IMR-90 (cell line): ENCODE results near the gene CXADR. TPM values are rescaled to one million over a fixed set of nuclear protein-coding genes. Genes with fewer than 3 reads are reported as not detected.

Experiments used
- ATAC-seq: fragments of 200-7000 bp; cut with Tn5 transposase; 2 replicates; pipeline ENCODE4 v1.9.1; 2020; ENCODE audit warnings: low read depth, mild to moderate bottlenecking, moderate library complexity
- BruUV-seq: library from RNA; stranded (reverse); fragments of 400-500 nt; replicated peaks from 2 replicates; lab custom pipeline; 2021; lab: Mats Ljungman, UMichigan
- CTCF ChIA-PET: fragments of 300-600 bp; formaldehyde crosslinking; extraction: SDS; loops from one replicate; lab custom pipeline; 2021; ENCODE audit warnings: antibody characterized with exemption; lab: Yijun Ruan, JAX
- POLR2A ChIA-PET: fragments of 300-600 bp; sonication (Branson Sonifier 250); formaldehyde crosslinking; loops from one replicate; lab custom pipeline; 2022; ENCODE audit warnings: antibody characterized with exemption; ENCODE audit not compliant: unreplicated experiment; lab: Charles Lee
- DNase-seq: peaks from one replicate; pipeline ENCODE4 v3.0.0; 2013
- H2AFZ ChIP-seq: replicated peaks from 2 replicates; pipeline ENCODE3; 2013; ENCODE audit warnings: low read length, mild to moderate bottlenecking; ENCODE audit not compliant: poor library complexity
- H2AK5ac ChIP-seq: 2 replicates; pipeline ENCODE4 v1.6.1; 2013; ENCODE audit warnings: low read depth, low read length, inconsistent platforms
- H2AK9ac ChIP-seq: replicated peaks from 2 replicates; pipeline ENCODE3; 2013; ENCODE audit warnings: mild to moderate bottlenecking, low read depth, low read length, moderate library complexity; ENCODE audit not compliant: poor library complexity
- H2BK120ac ChIP-seq: 2 replicates; pipeline ENCODE4 v1.6.1; 2013; ENCODE audit warnings: low read depth, low read length, inconsistent platforms
- H2BK15ac ChIP-seq: 3 replicates; pipeline ENCODE4 v1.6.1; 2013; ENCODE audit warnings: low read depth, low read length, inconsistent platforms
- H2BK20ac ChIP-seq: 2 replicates; pipeline ENCODE4 v1.6.1; 2013; ENCODE audit warnings: low read depth, mild to moderate bottlenecking, inconsistent platforms, low read length, moderate library complexity
- H2BK5ac ChIP-seq: 2 replicates; pipeline ENCODE4 v1.6.1; 2013; ENCODE audit warnings: mild to moderate bottlenecking, low read depth, low read length, inconsistent platforms; ENCODE audit not compliant: poor library complexity, severe bottlenecking
- H3K14ac ChIP-seq: replicated peaks from 2 replicates; pipeline ENCODE4 v1.6.1; 2013; ENCODE audit warnings: low read depth, low read length, inconsistent platforms
- H3K18ac ChIP-seq: 2 replicates; pipeline ENCODE4 v1.6.1; 2013; ENCODE audit warnings: low read depth, low read length, control low read depth
- H3K23ac ChIP-seq: 2 replicates; pipeline ENCODE4 v1.6.1; 2013; ENCODE audit warnings: low read depth, low read length, inconsistent platforms
- H3K27ac ChIP-seq: 2 replicates; pipeline ENCODE4 v1.5.1; 2013; ENCODE audit warnings: mild to moderate bottlenecking, control low read depth, low read length; ENCODE audit not compliant: insufficient read depth
- H3K27me3 ChIP-seq: 2 replicates; pipeline ENCODE4 v1.6.1; 2013; ENCODE audit warnings: low read length; ENCODE audit not compliant: control insufficient read depth, insufficient read depth
- H3K36me3 ChIP-seq: 2 replicates; pipeline ENCODE4 v1.6.1; 2013; ENCODE audit warnings: low read length, mixed read lengths; ENCODE audit not compliant: control insufficient read depth, insufficient read depth
- H3K4ac ChIP-seq: 2 replicates; pipeline ENCODE4 v1.6.1; 2013; ENCODE audit warnings: low read depth, low read length, inconsistent platforms
- H3K4me1 ChIP-seq: 2 replicates; pipeline ENCODE4 v1.6.1; 2013; ENCODE audit warnings: low read length, mixed read lengths; ENCODE audit not compliant: control insufficient read depth, insufficient read depth
- H3K4me2 ChIP-seq: 2 replicates; pipeline ENCODE4 v1.6.1; 2013; ENCODE audit warnings: low read depth, mild to moderate bottlenecking, control low read depth, low read length, moderate library complexity
- H3K4me3 ChIP-seq: 2 replicates; pipeline ENCODE4 v1.5.1; 2013; ENCODE audit warnings: low read depth, mild to moderate bottlenecking, control low read depth, low read length, moderate library complexity; ENCODE audit not compliant: insufficient read depth
- H3K56ac ChIP-seq: 2 replicates; pipeline ENCODE4 v1.6.1; 2013; ENCODE audit warnings: low read length, inconsistent platforms; ENCODE audit not compliant: insufficient read depth; ENCODE audit errors: extremely low read depth
- H3K79me1 ChIP-seq, 2 experiments: 2 replicates each; pipeline ENCODE4 v1.6.1; 2013; ENCODE audit warnings: low read length in 2 of 2, inconsistent platforms in 1 of 2, low read depth in 1 of 2
- H3K9ac ChIP-seq: 2 replicates; pipeline ENCODE4 v1.6.1; 2013; ENCODE audit warnings: low read depth, low read length, control low read depth
- H3K9me1 ChIP-seq: 2 replicates; pipeline ENCODE4 v1.6.1; 2013; ENCODE audit warnings: low read length, inconsistent platforms; ENCODE audit not compliant: insufficient read depth
- H3K9me3 ChIP-seq: 2 replicates; pipeline ENCODE4 v1.6.1; 2013; ENCODE audit warnings: low read length; ENCODE audit not compliant: control insufficient read depth, insufficient read depth
- H4K20me1 ChIP-seq: 2 replicates; pipeline ENCODE4 v1.6.1; 2013; ENCODE audit warnings: low read length, inconsistent platforms; ENCODE audit not compliant: insufficient read depth
- H4K5ac ChIP-seq: 2 replicates; pipeline ENCODE4 v1.6.1; 2013; ENCODE audit warnings: mild to moderate bottlenecking, low read depth, low read length, control low read depth
- H4K8ac ChIP-seq, 2 experiments: 2 replicates each; pipeline ENCODE4 v1.6.1; 2013; ENCODE audit warnings: low read depth in 2 of 2, low read length in 2 of 2, control low read depth in 1 of 2, inconsistent platforms in 1 of 2
- H4K91ac ChIP-seq: 2 replicates; pipeline ENCODE4 v1.6.1; 2013; ENCODE audit warnings: low read depth, low read length, inconsistent platforms; ENCODE audit not compliant: insufficient read depth
- BHLHE40 ChIP-seq: fragments of 150-350 bp; IDR thresholded peaks from 2 replicates; pipeline ENCODE4 v1.6.1; 2016; ENCODE audit warnings: mild to moderate bottlenecking, low read depth, low read length
- CEBPB ChIP-seq: IDR thresholded peaks from 2 replicates; pipeline ENCODE4 v1.6.1; 2012; ENCODE audit warnings: low read depth, low read length, improper control_type of control experiment
- CHD1 ChIP-seq: IDR thresholded peaks from 2 replicates; pipeline ENCODE4 v1.6.1; 2012; ENCODE audit warnings: low read depth, low read length, improper control_type of control experiment
- FOS ChIP-seq: fragments of 150-350 bp; IDR thresholded peaks from 2 replicates; pipeline ENCODE4 v1.6.1; 2016; ENCODE audit warnings: low read depth, low read length
- MAFK ChIP-seq: IDR thresholded peaks from 2 replicates; pipeline ENCODE4 v1.6.1; 2012; ENCODE audit warnings: low read depth, low read length, improper control_type of control experiment
- MAZ ChIP-seq: IDR thresholded peaks from 2 replicates; pipeline ENCODE4 v1.6.1; 2012; ENCODE audit warnings: low read depth, mild to moderate bottlenecking, low read length, improper control_type of control experiment, moderate library complexity, borderline replicate concordance
- MXI1 ChIP-seq: IDR thresholded peaks from 2 replicates; pipeline ENCODE4 v1.6.1; 2012; ENCODE audit warnings: low read depth, mild to moderate bottlenecking, low read length, moderate library complexity, borderline replicate concordance
- NFE2L2 ChIP-seq: fragments of 150-350 bp; IDR thresholded peaks from 2 replicates; pipeline ENCODE4 v1.6.1; 2016; ENCODE audit warnings: low read depth, mild to moderate bottlenecking, low read length
- POLR2A ChIP-seq: IDR thresholded peaks from 2 replicates; pipeline ENCODE4 v1.6.1; 2012; ENCODE audit warnings: mild to moderate bottlenecking, low read depth, low read length
- RAD21 ChIP-seq: IDR thresholded peaks from 2 replicates; pipeline ENCODE4 v1.6.1; 2012; ENCODE audit warnings: low read length, improper control_type of control experiment
- RCOR1 ChIP-seq: IDR thresholded peaks from 2 replicates; pipeline ENCODE4 v1.6.1; 2012; ENCODE audit warnings: mild to moderate bottlenecking, low read length, improper control_type of control experiment; ENCODE audit not compliant: insufficient replicate concordance
- RFX5 ChIP-seq: IDR thresholded peaks from 2 replicates; pipeline ENCODE4 v1.8.0; 2012; ENCODE audit warnings: low read depth, mild to moderate bottlenecking, low read length, moderate library complexity
- SMC3 ChIP-seq: fragments of 150-350 bp; IDR thresholded peaks from 2 replicates; pipeline ENCODE4 v1.6.1; 2016; ENCODE audit warnings: low read depth, mild to moderate bottlenecking, antibody characterized with exemption, low read length, moderate library complexity
- WGBS, 2 experiments: methylation state at CpG; one replicate each; pipeline versions ENCODE4 v1.1.5 to v1.1.7; 2013; ENCODE audit warnings: missing lambda C conversion rate in 2 of 2; ENCODE audit not compliant: insufficient read length in 1 of 2; ENCODE audit errors: extremely low coverage in 2 of 2; 5-methylcytosine and 5-hydroxymethylcytosine counted together
- dilution Hi-C: fragments of 300-500 bp; cut with HindIII; formaldehyde crosslinking; loops from one replicate; pipeline ENCODE4 v1.14.3; 2018; ENCODE audit warnings: low sequenced_read_pairs; ENCODE audit not compliant: unreplicated experiment
- in situ Hi-C: fragments of 300-500 bp; cut with MboI; formaldehyde crosslinking; loops from 3 replicates; pipeline ENCODE4 v1.14.3; 2019; ENCODE audit warnings: low sequenced_read_pairs, inconsistent platforms, mixed read lengths
- intact Hi-C: fragments of 100-400 bp; cut with micrococcal nuclease; formaldehyde crosslinking; loops from 2 replicates; pipeline ENCODE4 v1.10.0; 2022
- polyA plus RNA-seq, 3 experiments: library from polyadenylated mRNA; depleted of rRNA; stranded (reverse); fragments of >200 nt; gene quantifications; 2 replicates each; pipeline ENCODE4 v1.2.3, GENCODE V29; 2012; ENCODE audit warnings: low replicate concordance in 1 of 3
- total RNA-seq: library from RNA; depleted of rRNA; stranded (reverse); fragments of >200 nt; gene quantifications from 2 replicates; pipeline ENCODE4 v1.2.3, GENCODE V29; 2012
- TF ChIP-seq, protein P1 (sequence below): fragments of 150-350 bp; IDR thresholded peaks from 2 replicates; pipeline ENCODE4 v1.6.1; 2017; ENCODE audit warnings: mild to moderate bottlenecking, antibody characterized with exemption, low read length, low read depth
- TF ChIP-seq, protein P2 (sequence below): fragments of 150-350 bp; IDR thresholded peaks from 2 replicates; pipeline ENCODE4 v1.6.1; 2016; ENCODE audit warnings: low read depth, mild to moderate bottlenecking, low read length, moderate library complexity, borderline replicate concordance

Gene CXADR
- total and polyA plus RNA-seq, 2 of the 4 experiments (the other 2 are of a cell fraction) = 0.21 to 1.1 TPM

DNA sequence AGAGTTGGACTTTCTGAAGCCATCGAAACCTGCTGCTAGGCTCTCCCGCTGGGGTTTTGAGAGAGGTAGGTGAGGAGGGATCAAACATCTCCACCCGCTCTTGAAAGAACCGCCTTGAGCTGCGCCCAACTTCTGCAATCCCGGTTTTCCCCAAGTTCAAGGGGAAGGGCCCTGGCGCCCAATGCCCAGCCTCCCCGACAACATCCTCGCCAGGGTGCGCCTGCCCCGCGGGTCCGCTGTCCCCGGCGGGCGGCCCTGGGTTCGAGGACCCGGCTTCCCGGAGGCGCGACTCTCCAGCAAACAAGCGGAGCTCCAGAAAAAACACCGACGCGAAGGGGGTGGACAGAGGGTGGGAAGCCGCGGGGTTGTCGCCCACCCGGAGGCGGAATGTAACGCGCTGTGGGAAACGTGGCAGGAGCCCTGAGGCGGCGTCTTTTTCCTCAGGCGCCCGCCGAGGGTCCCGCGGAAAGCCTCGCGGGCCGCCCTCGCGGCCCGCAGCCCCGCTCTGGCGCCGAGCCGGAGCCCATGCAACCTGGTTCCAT is 99.3 kb downstream of the CXADR start:
- no peaks in the 10 kb centered on the region for H3K27me3 ChIP-seq
- DNase-seq (peak; percentile 59), ATAC-seq (peak; percentile 11)
- H3K4me3 ChIP-seq = peak overlapping the region; percentile 71
- H4K5ac ChIP-seq = 0 out of 2 replicates have a peak overlapping the region, but pooled peaks have one; percentile 19
- peak overlapping the region; percentile 30; the same call in 1 of the 2 replicates for H3K56ac ChIP-seq
- H2AK5ac ChIP-seq = no peak overlapping the region; the same call in 1 of the 2 replicates
- no peak overlapping the region for H2BK15ac ChIP-seq
- peak overlapping the region; percentile 57 for H2BK5ac ChIP-seq
- H3K27ac ChIP-seq = peak overlapping the region; percentile 70
- peaks cover 4% of the 10 kb centered on the region for H3K4me1 ChIP-seq
- H4K91ac ChIP-seq = peak overlapping the region; percentile 58
- peaks cover 8% of the 10 kb centered on the region for H3K36me3 ChIP-seq
- ChIA-PET POLR2A (no interaction called here), CTCF (interaction anchor here (0.6 kb wide), 1 partner anchor 262 kb away, joined by 3 read pairs; no protein-coding TSS in a partner anchor)
- peak overlapping the region; percentile 49; the same call in 1 of the 2 replicates for H3K23ac ChIP-seq
- H3K9me3 ChIP-seq = no peaks in the 10 kb centered on the region
- intact Hi-C loops (loop anchor here (5.0 to 10.0 kb wide), 2 partner anchors 233 to 915 kb away; no protein-coding TSS in a partner anchor), in situ Hi-C loops (no loop called here), dilution Hi-C loops (no loop called here)
- BruUV-seq = no TSS peak
- H2BK120ac ChIP-seq = peak overlapping the region; percentile 50; the same call in 1 of the 2 replicates
- H3K9me1 ChIP-seq = peaks cover 3% of the 10 kb centered on the region
- peak overlapping the region; percentile 87 for H3K4me2 ChIP-seq
- H2BK20ac ChIP-seq = no peak overlapping the region
- peak overlapping the region; percentile 44; the same call in 1 of the 2 replicates for H3K18ac ChIP-seq
- 0% methylated on average over 16 of the region's 50 CpGs; no CpG with 5 or more reads in 1 of the 2 experiments for WGBS, 2 experiments
- H2AFZ ChIP-seq = peak overlapping the region; percentile 97
- H2AK9ac ChIP-seq = peak overlapping the region; percentile 91
- peak overlapping the region; percentile 64 for H3K4ac ChIP-seq
- H3K14ac ChIP-seq = peak overlapping the region; percentile 66
- peak overlapping the region; percentile 85 for H3K9ac ChIP-seq
- peaks cover 10 to 12% of the 10 kb centered on the region in 2 experiments; a peak in 3 of 4 replicates for H3K79me1 ChIP-seq
- peak overlapping the region; percentile 48 to 62; a peak in 3 of 4 replicates for H4K8ac ChIP-seq
- H4K20me1 ChIP-seq = no peaks in the 10 kb centered on the region; the same call in none of the 2 replicates
- TF ChIP-seq, protein P1, sequence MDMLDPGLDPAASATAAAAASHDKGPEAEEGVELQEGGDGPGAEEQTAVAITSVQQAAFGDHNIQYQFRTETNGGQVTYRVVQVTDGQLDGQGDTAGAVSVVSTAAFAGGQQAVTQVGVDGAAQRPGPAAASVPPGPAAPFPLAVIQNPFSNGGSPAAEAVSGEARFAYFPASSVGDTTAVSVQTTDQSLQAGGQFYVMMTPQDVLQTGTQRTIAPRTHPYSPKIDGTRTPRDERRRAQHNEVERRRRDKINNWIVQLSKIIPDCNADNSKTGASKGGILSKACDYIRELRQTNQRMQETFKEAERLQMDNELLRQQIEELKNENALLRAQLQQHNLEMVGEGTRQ = no peak
- TF ChIP-seq MXI1 = no peak
- no peak for TF ChIP-seq MAFK
- TF ChIP-seq, protein P2, sequence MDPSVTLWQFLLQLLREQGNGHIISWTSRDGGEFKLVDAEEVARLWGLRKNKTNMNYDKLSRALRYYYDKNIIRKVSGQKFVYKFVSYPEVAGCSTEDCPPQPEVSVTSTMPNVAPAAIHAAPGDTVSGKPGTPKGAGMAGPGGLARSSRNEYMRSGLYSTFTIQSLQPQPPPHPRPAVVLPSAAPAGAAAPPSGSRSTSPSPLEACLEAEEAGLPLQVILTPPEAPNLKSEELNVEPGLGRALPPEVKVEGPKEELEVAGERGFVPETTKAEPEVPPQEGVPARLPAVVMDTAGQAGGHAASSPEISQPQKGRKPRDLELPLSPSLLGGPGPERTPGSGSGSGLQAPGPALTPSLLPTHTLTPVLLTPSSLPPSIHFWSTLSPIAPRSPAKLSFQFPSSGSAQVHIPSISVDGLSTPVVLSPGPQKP = no peak
- TF ChIP-seq BHLHE40 = no peak
- TF ChIP-seq CEBPB = peak; percentile 79
- no peak for TF ChIP-seq POLR2A
- no peak for TF ChIP-seq NFE2L2
- TF ChIP-seq RAD21 = no peak
- TF ChIP-seq MAZ = peak; percentile 15; the same call in 1 of the 2 replicates
- no peak for TF ChIP-seq FOS
- TF ChIP-seq SMC3 = no peak
- no peak for TF ChIP-seq CHD1
- TF ChIP-seq RFX5 = no peak
- no peak for TF ChIP-seq RCOR1
